Vagina (tissue), 2 donors: Measurements from ENCODE around the gene NUDCD3. TPM values are rescaled to one million over a fixed set of nuclear protein-coding genes. Genes with fewer than 3 reads are reported as not detected.
A peak's percentile ranks its signal among the peaks of the same experiment; 100 is the strongest.
"Not testable (repeated sequence)": the region's sequence is repeated elsewhere in the genome, so short reads cannot be mapped to it uniquely, and the experiment has no call there.

ENCODE experiments used
- DNase-seq, 2 donors: peaks; one replicate each; pipeline ENCODE4 v3.0.0-alpha.2; 2017; ENCODE audit errors: extremely low spot score in 2 of 2
- H3K27ac ChIP-seq: fragments of 200-600 bp; sonication (generic); one replicate; pipeline ENCODE4 v1.5.1; 2019
- H3K27me3 ChIP-seq: fragments of 200-600 bp; sonication (generic); one replicate; pipeline ENCODE4 v1.5.1; 2019
- H3K36me3 ChIP-seq, 2 donors: fragments of 200-600 bp; sonication (generic); one replicate each; pipeline ENCODE4 v1.5.1; 2017 to 2019
- H3K4me1 ChIP-seq: fragments of 200-600 bp; sonication (generic); one replicate; pipeline ENCODE4 v1.5.1; 2019
- H3K4me3 ChIP-seq, 2 donors: fragments of 200-600 bp; sonication (generic); 1 replicate in 1 of 2; 2 replicates in 1 of 2; pipeline ENCODE4 v1.5.1; 2016 to 2019
- H3K9me3 ChIP-seq: fragments of 200-600 bp; sonication (generic); one replicate; pipeline ENCODE4 v1.5.1; 2019
- CTCF ChIP-seq, 3 experiments: fragments of 450-650 bp in 2 of 3; fragments of 200-600 bp in 1 of 3; sonication (generic) in 1 of 3; IDR thresholded peaks; one replicate each; pipeline ENCODE4 v1.5.1; 2017 to 2019; ENCODE audit warnings: antibody characterized with exemption in 3 of 3, mild to moderate bottlenecking in 2 of 3, moderate library complexity in 2 of 3
- POLR2A ChIP-seq, 2 donors: fragments of 450-650 bp; IDR thresholded peaks; one replicate each; pipeline ENCODE4 v1.6.1; 2017; ENCODE audit warnings: antibody characterized with exemption in 2 of 2, mild to moderate bottlenecking in 2 of 2, moderate library complexity in 2 of 2
- POLR2AphosphoS5 ChIP-seq, 2 donors: sonication (generic); formaldehyde crosslinking; IDR thresholded peaks; one replicate each; pipeline ENCODE4 v1.9.0; 2017; ENCODE audit warnings: antibody characterized with exemption in 2 of 2, mild to moderate bottlenecking in 2 of 2, low read depth in 1 of 2; ENCODE audit not compliant: insufficient read depth in 1 of 2
- intact Hi-C: fragments of 100-400 bp; cut with DNase I; formaldehyde crosslinking; loops from one replicate; pipeline ENCODE4 v1.15.1; 2023
- total RNA-seq: library from RNA; depleted of rRNA; stranded (reverse); fragments of >200 nt; gene quantifications from one replicate; pipeline ENCODE4 v1.2.3, GENCODE V29; 2016

Gene NUDCD3
- total RNA-seq, 1 donor from 2014 or later = 48.6 TPM

GRCh38 chr7:44508328-44509030 lies 18.0 kb upstream of the NUDCD3 start:
- TF ChIP-seq CTCF (IDR thresholded peaks at IDR 0.05) = no peak
- TF ChIP-seq POLR2A (IDR thresholded peaks at IDR 0.05) = no peak
- TF ChIP-seq POLR2AphosphoS5 (IDR thresholded peaks at IDR 0.05; ENCODE audit: insufficient read depth in 1 of 2, low read depth in 1 of 2) = no peak
- intact Hi-C loops = no loop called here

GRCh38 chr7:44506592-44507288 lies 16.3 kb upstream of the NUDCD3 start:
- DNase-seq, H3K36me3 ChIP-seq, H3K27me3 ChIP-seq, H3K4me1 ChIP-seq, intact Hi-C loops, H3K27ac ChIP-seq, H3K9me3 ChIP-seq, H3K4me3 ChIP-seq: not testable (repeated sequence)

More at GRCh38 chr7:44508328-44509030, 18.0 kb upstream of the NUDCD3 start:
- no peaks in the 10 kb centered on the region for H3K27me3 ChIP-seq
- H3K36me3 ChIP-seq = no peaks in the 10 kb centered on the region
- peak in 1 of 2 donors; percentile 25 for DNase-seq
- H3K4me3 ChIP-seq = no peak overlapping the region
- no peak overlapping the region for H3K27ac ChIP-seq
- H3K4me1 ChIP-seq = no peaks in the 10 kb centered on the region
- no peaks in the 10 kb centered on the region for H3K9me3 ChIP-seq

- H3K4me1 ChIP-seq = no peaks in the 10 kb centered on the region
- H3K9me3 ChIP-seq = no peaks in the 10 kb centered on the region
- H3K4me3 ChIP-seq = no peak overlapping the region
- intact Hi-C loops = no loop called here
- H3K36me3 ChIP-seq = no peaks in the 10 kb centered on the region
- no peak overlapping the region for H3K27ac ChIP-seq
- H3K27me3 ChIP-seq = no peaks in the 10 kb centered on the region
- TF ChIP-seq POLR2AphosphoS5 (IDR thresholded peaks at IDR 0.05; ENCODE audit: insufficient read depth in 1 of 2, low read depth in 1 of 2) = no peak
- TF ChIP-seq POLR2A (IDR thresholded peaks at IDR 0.05) = no peak
- no peak for TF ChIP-seq CTCF (IDR thresholded peaks at IDR 0.05)
- no peak for DNase-seq
Observed at GRCh38 chr7:44505595-44505994, 15.1 kb upstream of the NUDCD3 start.

- Histone ChIP-seq H3K9me3 (no peaks in the 10 kb centered on the region), H3K27ac (no peak overlapping the region), H3K4me1 (no peaks in the 10 kb centered on the region), H3K27me3 (no peaks in the 10 kb centered on the region), H3K4me3 (no peak overlapping the region), H3K36me3 (no peaks in the 10 kb centered on the region)
- intact Hi-C loops = no loop called here
- DNase-seq = no peak
- TF ChIP-seq POLR2AphosphoS5 (IDR thresholded peaks at IDR 0.05; ENCODE audit: insufficient read depth in 1 of 2, low read depth in 1 of 2) (no peak), CTCF (IDR thresholded peaks at IDR 0.05) (no peak), POLR2A (IDR thresholded peaks at IDR 0.05) (no peak)
Observed at GRCh38 chr7:44498230-44498954, 7.9 kb upstream of the NUDCD3 start.

- intact Hi-C loops = no loop called here
- H3K9me3 ChIP-seq = no peaks in the 10 kb centered on the region
- no peak overlapping the region for H3K4me3 ChIP-seq
- no peaks in the 10 kb centered on the region for H3K27me3 ChIP-seq
- no peaks in the 10 kb centered on the region for H3K4me1 ChIP-seq
- no peak overlapping the region for H3K27ac ChIP-seq
- H3K36me3 ChIP-seq = no peaks in the 10 kb centered on the region
- DNase-seq = no peak
- no peak for TF ChIP-seq CTCF (IDR thresholded peaks at IDR 0.05)
- TF ChIP-seq POLR2AphosphoS5 (IDR thresholded peaks at IDR 0.05; ENCODE audit: insufficient read depth in 1 of 2, low read depth in 1 of 2) = no peak
- no peak for TF ChIP-seq POLR2A (IDR thresholded peaks at IDR 0.05)
Observed at GRCh38 chr7:44497155-44498027, 6.9 kb upstream of the NUDCD3 start.
